NB4 (cell line): ENCODE measurements around the gene BLVRB.

Experiments used
- MYC ChIP-seq: IDR thresholded peaks from 2 replicates; pipeline ENCODE4 v1.6.1; 2011; ENCODE audit warnings: low read depth, low read length
- POLR2A ChIP-seq: IDR thresholded peaks from 2 replicates; pipeline ENCODE4 v1.6.1; 2011; ENCODE audit warnings: mild to moderate bottlenecking; ENCODE audit not compliant: insufficient read length; ENCODE audit errors: extremely low read depth
- TF ChIP-seq, protein P1 (sequence below): IDR thresholded peaks from one replicate; pipeline ENCODE4 v1.5.1; 2012; ENCODE audit warnings: low read depth, low read length
- TF ChIP-seq, protein P2 (sequence below): IDR thresholded peaks from 2 replicates; pipeline ENCODE4 v1.6.1; 2011; ENCODE audit warnings: low read depth, low read length

GRCh38 chr19:40458597-40458974 lies 7.0 kb downstream of the BLVRB start:
- TF ChIP-seq POLR2A (no peak), MYC (no peak)
- TF ChIP-seq, protein P1, sequence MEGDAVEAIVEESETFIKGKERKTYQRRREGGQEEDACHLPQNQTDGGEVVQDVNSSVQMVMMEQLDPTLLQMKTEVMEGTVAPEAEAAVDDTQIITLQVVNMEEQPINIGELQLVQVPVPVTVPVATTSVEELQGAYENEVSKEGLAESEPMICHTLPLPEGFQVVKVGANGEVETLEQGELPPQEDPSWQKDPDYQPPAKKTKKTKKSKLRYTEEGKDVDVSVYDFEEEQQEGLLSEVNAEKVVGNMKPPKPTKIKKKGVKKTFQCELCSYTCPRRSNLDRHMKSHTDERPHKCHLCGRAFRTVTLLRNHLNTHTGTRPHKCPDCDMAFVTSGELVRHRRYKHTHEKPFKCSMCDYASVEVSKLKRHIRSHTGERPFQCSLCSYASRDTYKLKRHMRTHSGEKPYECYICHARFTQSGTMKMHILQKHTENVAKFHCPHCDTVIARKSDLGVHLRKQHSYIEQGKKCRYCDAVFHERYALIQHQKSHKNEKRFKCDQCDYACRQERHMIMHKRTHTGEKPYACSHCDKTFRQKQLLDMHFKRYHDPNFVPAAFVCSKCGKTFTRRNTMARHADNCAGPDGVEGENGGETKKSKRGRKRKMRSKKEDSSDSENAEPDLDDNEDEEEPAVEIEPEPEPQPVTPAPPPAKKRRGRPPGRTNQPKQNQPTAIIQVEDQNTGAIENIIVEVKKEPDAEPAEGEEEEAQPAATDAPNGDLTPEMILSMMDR: no peak
- TF ChIP-seq, protein P2, sequence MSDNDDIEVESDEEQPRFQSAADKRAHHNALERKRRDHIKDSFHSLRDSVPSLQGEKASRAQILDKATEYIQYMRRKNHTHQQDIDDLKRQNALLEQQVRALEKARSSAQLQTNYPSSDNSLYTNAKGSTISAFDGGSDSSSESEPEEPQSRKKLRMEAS: no peak
